Activated CD8-positive, alpha-beta memory T cell treated with anti-CD3 and anti-CD28 coated beads, Interleukin-2, amount 50 U/mL, for 1 hour (primary cell): Measurements from ENCODE around the gene CBLIF.
"Not testable (repeated sequence)": the region's sequence is repeated elsewhere in the genome, so short reads cannot be mapped to it uniquely, and the experiment has no call there.

Source experiments
- DNase-seq: peaks from one replicate; pipeline ENCODE4 v3.0.0-alpha.2; 2020; ENCODE audit errors: extremely low read depth

Gene CBLIF

DNA sequence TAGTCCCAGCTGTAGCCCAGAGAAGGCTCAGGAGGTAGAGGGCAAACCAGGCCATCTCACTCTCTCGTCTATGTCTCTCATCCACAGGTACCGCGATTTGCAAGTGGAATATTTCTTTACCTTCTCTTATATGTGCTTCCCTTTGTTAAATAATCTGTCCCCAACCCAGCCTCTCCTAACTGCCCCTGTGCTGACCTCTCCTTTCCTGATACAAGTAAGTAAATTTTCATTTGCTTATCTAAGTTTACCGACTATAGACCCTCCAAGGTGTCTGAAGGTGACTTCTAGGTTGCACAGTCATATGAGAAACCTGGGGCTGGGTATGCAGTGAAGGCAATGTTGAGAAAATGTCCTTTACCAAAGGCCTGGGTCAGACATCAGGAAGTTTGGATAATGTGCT is at the start of gene CBLIF:
CBLIF (minus strand) TSS at position 101 of the 400 bp plus-strand sequence; CDS start at position 55, 46 bp downstream.
- DNase-seq = no peak

DNA sequence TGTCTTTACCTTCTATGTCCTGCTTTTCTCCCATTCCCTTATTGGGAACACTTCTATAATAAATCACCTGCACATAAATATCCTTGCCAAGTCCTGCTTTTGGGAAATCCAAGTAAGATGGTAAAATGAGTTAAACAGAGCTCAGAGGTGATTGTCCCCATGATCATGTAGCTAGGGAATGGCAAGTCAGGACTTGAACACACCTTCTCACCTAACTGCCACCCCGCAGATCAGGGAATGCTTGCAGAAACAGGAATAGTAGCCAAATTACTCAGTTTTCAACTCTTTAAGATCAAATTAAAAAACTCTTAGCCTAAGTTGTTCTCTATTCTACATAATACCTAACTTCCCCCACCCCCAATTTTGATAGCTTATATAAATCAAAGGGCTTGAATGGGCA is 49.3 kb upstream of the CBLIF start:
- DNase-seq = no peak

DNA sequence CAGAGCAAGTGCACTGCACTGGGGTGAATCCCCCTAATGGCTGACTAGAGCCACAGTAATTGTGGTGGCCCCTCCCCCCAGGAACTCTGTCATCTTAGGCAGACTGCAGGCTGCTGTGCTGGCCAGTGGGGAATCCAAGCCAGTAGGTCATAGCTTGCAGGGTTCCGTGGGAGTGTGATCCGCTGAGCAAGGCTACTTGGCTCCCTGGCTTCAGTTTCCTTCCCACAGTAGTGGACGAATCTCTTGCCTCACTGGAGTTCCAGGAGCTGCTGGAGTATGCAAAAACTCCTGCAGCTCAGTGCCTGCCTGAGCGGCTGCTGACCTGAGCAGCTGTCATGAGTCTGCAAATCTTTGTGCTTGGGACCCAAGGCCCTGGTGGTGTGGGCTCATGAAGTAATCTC is 46.5 kb upstream of the CBLIF start:
- no peak for DNase-seq

DNA sequence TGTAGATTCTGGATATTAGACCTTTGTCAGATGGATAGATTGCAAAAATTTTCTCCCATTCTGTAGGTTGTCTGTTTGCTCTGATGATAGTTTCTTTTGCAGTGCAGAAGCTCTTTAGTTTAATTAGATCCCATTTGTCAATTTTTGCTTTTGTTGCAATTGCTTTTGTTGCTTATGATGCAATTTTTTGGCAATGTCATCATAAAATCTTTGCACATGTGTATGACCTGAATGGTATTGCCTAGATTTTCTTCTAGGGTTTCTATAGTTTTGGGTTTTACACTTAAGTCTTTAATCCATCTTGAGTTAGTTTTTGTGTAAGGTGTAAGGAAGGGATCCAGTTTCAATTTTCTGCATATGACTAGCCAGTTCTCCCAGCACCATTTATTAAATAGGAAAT is 41.9 kb upstream of the CBLIF start:
- not testable (repeated sequence) for DNase-seq

DNA sequence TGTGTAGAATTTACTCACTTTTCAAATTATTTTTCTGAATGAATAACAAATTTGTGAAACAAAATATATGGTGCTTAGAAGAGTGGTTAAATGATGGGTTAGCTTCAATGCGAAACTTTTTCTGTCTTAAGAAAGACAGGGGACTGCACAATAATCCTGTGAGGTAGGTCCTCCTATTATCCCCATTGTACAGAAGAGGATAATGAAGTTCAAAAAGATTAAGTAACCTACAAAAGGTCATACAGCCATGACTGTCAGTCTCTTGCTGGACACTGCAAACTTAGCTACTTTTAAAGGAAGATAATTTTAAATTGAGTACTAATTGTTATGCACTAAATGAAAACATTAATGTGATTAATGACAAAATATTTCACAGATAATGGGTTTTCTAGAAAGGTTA is 38.3 kb upstream of the CBLIF start:
- DNase-seq = no peak

DNA sequence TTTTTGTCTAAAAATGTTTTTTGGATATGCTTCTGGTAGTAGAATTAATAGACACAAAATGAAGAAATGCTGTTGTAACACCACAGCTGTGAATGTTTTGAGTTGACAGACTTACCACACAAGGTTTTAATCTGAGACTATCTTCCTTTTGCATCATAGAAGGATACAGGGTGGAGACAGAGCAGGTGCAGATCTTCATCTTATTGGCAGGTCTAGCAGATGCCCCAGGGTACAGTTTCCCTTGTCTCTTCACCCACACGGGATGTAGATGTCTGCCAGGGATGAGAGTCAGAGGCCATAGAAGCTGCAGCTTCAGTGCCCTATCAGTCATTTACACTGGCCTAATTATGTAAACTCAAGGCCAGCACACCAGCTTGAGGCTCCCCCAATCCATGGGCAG is 34.3 kb upstream of the CBLIF start:
- no peak for DNase-seq

DNA sequence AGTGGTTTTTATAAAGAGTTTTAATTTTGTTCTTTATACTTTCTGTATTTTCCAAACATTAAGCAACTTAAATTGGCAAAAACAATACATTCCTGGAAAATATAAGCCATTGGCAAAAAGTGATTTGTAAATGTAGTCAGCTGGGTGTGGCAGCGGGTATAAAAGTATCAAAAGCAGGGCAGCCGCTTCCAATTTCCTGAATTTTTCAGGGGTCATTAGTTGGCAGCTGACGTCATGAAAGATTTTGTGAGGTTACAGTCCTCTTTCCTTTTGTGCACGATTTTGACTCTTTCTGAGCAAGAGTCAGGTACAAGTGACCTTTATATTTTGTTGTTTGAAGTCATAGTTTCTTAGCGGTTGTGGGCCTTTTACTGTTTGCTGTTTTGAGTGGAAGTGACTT is 33.3 kb upstream of the CBLIF start, which contains the start of gene OOSP3:
OOSP3 (plus strand) TSS at position 208 of the 400 bp plus-strand sequence; CDS start at position 235, 27 bp downstream.
- no peak for DNase-seq

DNA sequence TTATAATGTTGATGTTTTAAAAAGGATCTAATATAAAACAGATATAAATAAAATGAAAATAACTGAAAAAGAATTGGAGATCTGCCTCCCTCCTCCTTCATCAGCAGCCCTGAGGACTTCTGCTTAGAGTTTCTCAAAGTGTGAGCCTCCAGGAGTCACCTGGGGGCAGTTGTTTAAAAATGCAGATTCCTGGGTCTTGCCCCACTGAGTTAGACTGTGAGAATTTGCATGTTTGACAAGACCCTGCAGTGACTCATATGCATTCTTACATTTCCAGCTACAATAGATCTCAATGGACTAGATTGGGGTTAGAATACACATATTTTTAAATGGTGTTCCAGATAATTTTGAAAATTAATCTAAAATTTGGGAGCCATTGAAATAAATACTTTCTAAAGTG is 32.5 kb upstream of the CBLIF start:
- DNase-seq = no peak

DNA sequence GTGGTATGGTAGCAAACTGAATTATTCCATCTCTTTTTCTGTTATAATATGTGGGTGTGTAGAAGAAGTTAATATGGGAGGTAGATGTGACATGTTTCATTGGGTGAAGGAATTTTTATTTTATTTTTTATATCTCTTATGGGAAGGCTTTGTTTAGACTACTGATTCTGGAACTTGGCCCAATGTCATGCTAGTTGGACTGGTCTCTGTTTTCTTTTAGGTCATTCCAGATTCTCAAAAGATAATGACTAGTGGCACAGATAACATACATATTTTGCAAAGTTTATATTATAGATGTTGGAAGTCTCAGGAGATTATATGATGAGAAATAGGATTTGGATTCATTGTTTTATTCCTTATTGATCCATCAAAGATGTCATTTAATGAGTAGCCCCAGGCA is 32.0 kb upstream of the CBLIF start:
- DNase-seq = no peak

DNA sequence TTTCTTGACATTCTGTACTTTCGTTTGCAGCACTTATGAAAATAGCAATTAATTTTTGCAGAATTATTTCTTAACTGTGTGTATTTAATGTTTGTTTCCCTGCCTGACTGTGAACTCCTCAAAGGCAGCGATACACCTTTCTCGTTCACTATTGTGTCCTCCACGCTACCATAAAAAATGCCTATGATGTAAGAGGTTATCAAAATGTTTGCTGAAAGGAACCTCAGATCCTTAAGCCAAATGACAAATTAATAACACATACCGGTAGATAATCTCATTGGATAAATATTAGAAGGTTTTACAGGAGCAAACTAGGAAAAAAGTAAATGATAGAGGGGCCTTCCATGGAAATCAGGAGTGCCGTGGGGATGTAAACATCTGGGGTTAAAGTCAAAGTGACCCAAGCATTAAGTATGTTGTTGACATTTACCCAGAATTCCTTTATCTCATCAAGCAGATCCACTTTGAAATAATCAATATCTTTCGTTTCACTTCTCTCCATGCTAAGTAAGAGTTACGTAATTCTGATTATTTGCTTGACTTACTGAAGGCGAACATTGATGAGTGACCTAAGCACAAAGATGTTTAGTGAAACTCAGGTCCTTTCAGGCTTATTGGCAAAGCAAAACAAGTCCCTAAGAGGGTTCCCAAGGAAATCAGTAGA is 30.7 kb upstream of the CBLIF start:
- DNase-seq = no peak

DNA sequence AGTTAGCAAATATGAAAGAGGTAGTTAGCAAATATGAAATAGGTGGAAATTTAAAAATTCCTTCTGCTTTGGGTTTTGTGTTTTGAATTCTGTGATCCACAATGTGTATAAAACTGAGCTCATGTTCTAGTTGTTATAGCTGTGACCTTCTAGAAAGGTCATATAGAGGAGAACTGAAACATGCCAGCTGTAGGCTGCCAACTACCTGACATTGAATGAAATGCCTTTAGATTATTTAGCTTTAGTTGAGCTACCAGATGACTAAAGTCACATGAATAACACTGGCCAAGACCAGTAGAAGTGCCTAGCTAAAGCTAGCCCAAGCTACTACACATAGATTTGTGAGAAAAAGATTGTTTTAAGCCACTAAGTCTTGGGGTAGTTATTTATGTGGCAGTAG is 26.8 kb upstream of the CBLIF start:
- no peak for DNase-seq

DNA sequence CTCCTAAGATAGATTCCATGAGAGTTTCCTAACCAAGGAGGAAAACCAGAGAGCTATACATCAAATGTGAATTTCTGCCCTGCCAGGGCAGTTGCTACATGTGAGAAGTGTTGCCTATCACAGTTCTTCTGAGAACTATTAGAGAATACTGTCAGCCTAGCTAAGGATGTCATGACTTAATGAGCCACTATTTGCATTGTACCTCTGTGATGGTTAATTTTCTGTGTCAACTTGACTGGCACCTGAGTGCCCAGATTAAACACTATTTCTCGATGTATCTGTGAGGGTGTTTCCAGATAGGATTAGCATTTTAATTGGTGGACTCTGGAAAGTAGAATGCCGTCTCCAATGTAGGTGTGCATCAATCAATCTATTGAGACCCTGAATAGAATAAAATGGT is 22.6 kb upstream of the CBLIF start:
- DNase-seq = no peak

DNA sequence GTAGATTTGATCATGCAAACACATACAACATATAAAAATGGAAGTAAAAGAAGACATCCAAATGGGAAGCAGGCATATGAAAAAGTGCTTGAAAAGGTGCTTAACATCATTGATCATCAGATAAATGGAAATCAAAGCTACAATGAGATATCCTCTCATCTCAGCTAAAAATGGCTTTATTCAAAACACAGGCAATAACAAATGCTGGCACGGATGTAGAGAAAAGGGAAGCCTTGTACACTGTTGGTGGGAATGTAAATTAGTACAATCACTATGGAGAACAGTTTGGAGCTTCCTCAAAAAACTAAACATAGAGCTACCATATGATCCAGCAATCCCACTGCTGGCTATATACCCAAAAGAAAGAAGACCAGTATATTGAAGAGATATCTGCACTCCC is 21.5 kb upstream of the CBLIF start:
- DNase-seq = no peak

DNA sequence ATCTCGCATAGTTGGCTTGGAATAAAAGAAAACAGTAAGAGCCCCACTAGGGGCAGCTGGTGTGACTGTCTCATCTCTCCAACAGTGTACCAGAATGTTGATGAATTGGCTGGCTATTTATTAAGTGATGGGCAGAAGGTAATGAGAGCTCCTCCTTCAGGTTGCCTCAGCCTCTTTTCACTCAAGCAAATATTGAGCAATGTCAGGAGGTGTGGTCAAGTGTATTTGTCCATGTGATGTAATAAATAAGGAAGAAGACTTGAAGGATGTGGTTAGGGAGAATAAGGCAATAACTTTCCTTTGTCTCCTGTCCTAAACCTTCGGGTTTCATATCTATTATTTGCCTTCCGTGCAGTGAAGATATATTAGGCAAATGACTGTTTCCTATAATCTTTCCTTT is 21.1 kb upstream of the CBLIF start, which contains the start of gene TCN1:
TCN1 (minus strand) TSS at position 91 of the 400 bp plus-strand sequence; CDS start at position 74, 17 bp downstream.
- no peak for DNase-seq

DNA sequence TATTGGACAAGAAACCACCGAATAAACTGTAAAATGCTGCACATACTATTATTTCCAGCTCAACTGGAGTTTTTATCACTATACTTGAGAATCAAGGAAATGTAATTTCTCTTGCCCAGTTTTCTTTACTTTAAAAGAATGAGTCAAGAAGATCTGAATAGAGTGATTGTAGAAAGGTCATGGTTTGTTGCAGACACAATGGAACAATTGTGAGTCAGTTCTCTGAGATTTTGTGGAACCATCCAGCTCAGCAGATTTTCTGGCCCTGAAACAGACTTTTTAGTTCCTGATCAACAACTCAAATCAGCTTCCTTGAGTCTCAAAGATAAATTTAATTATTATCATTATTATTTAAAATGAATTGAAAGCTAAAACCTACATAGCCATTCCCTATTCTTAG is 19.7 kb upstream of the CBLIF start:
- no peak for DNase-seq

DNA sequence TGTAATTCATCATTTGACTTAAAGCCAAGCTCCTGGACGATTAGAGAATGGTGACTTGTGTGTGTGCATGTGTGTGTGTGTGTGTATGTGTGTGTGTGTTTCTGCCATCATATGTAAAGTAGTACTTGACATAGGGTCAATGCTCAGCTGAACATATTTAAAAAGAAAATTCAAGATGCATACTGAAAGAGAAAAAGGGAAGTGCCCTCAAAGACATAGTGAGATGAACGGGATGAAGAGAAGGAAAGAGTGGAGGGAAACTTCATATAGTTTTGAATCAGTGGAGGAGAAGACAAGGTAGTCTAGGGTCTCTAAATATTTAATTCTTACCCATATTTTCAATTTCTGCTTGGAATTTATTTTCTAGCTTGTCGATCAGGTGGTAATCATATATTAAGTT is 17.0 kb upstream of the CBLIF start:
- DNase-seq = no peak

DNA sequence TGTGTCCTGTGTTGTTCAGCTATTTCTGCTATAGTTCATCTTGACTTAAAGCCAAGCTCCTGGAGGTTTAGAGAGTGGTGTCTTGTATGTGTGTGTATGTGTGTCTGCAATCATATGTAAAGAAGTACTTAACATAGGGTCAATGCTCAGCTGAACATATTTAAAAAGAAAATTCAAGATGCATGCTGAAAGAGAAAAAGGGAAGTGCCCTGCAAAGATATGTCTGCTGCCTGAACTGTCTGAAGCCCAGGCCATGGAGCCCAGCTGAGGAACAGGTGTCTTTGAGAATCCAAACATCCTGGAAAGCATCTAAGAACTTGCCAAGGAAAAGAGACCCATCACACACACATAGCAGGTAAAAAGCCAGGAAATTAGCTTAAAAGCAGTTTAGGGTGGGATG is 14.4 kb upstream of the CBLIF start:
- DNase-seq = no peak

DNA sequence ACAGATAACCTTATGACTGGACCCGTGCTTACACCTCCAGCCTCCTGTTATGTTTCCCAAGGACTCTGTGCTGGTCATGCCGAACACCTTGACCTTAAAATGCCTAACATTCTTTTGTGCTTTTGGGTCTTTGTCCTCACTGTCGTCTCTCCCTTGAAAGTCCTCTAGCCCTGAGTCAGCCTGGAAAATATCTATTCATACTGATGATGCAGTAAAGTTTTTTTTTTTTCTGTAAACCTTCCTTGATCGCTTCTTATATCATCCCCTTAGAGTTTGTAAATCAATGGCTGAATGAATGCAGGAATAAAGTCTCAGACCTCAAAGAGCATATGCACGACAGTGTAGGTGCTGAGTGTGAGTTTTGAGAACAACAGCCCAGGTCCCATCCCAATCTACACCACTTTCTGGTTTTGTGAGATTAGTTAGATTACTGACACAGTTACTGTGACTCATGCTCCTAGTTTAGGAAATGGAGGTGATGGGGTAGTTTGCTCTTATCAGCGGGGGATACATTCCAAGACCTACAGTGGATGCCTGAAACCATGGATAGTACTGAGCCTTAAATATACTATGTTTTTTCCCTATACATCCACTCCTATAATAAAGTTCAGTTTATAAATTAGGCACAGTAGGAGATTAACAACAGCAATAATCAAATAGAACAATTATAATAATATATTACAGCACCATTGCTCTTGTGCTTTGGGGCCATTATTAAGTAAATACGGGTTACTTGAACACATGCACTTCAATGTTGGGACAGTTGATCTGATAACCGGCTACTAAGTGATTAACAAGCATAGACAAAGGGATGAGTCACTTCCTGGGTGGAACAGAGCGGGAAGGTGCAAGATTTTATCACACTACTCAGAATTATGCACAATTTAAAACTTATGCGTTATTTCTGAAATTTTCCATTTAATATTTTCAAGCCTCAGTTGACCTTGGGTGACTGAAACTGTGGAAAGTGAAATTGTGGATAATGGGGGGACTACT is 12.4 kb upstream of the CBLIF start:
- no peak for DNase-seq

DNA sequence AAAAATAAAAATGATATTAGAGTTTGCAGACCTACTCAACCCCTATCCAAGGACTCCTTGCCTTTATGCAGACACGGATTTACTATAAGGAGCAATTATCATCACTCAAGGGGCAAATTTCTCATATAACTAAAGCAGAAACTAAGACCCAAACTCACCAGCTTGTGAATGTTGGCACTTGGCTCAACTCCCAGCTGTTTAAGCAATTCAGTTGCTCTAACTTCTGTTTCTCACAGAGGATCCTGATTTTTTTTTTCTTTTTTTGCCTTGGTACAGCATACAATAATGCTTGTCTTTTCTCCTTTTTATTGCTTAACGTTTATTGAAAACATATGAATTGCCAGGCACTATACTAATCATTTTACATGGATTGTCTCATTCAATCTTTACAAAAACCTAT is 9.6 kb upstream of the CBLIF start:
- no peak for DNase-seq

DNA sequence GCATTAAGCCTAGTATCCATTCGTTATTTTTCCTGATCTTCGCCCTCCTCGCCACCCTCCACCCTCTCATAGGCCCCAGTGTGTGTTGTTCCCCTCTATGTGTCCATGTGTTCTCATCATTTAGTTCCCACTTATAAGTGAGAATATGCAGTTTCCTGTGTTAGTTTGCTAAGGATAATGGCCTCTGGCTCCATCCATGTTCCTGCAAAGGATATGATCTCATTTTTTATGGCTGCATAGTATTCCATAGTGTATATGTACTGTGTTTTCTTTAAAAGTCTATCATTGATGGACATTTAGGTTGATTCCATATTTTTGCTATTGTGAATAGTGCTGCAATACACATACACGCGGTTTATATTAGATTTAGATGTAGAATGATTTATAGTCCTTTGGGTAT is 6.1 kb upstream of the CBLIF start:
- DNase-seq = not testable (repeated sequence)

DNA sequence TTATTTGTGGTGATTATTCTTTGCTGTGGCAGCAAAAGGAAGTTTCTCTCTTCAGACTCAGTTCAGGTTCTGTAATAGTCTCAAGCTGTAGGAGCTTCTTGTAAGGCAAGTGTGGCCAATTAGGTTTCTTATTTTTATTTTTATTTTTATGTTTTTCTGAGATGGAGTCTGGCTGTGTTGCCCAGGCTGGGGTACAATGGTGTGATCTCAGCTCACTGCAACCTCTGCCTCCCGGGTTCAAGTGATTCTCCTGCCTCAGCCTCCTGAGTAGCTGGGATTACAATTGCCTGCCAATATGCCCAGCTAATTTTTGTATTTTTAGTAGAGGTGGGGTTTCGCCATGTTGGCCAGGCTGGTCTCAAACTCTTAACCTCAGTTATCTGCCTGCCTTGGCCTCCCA is 4.3 kb upstream of the CBLIF start:
- DNase-seq = not testable (repeated sequence)

DNA sequence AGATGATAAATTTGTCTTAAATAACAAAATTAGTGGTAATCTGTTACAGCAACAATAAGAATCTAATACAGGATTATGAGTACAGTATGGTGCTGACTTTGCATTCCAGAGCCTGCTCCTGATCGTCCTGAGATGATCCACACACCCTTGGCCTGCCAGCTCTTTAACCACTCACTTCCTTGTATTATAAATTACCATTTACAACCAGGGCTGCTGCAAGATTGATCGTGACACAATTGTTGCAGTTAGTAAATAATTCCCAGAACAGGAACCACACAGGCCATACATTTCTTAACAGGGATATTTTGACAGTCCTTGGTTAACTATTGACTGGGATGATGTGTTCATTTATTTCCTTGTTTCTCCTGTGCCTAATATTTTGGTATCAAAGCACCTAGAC is 3.8 kb upstream of the CBLIF start:
- DNase-seq = no peak

DNA sequence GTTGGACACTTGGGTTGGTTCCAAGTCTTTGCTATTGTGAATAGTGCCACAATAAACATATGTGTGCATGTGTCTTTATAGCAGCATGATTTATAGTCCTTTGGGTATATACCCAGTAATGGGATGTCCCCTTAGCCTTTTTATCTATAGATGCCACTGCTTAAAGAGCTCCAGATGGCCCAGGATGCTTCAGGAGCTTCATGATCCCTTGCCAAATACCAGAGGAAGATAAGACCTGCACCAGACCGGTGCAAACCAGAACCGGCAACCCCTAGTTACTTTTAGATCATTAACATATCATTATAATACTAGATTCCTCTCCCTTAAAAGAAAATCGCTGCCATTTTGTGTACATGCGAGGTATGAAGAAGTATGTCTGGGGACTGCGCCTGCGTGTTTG is 3.1 kb upstream of the CBLIF start:
- DNase-seq = not testable (repeated sequence)
